PFSK-1 (cell line): ENCODE data around the gene IL26.
A peak's percentile ranks its signal among the peaks of the same experiment; 100 is the strongest.

ENCODE experiments used
- FOXP2 ChIP-seq: optimal IDR thresholded peaks from 2 replicates; pipeline ENCODE3; 2011; ENCODE audit warnings: borderline replicate concordance, control low read depth, inconsistent platforms; ENCODE audit not compliant: insufficient read depth; ENCODE audit errors: extremely low read length, extremely low read depth
- POLR2AphosphoS5 ChIP-seq: IDR thresholded peaks from 2 replicates; pipeline ENCODE4 v1.6.1; 2012; ENCODE audit warnings: low read depth, mild to moderate bottlenecking, control low read depth, low read length, moderate library complexity
- SIN3A ChIP-seq: IDR thresholded peaks from 2 replicates; pipeline ENCODE4 v1.6.1; 2012; ENCODE audit warnings: mild to moderate bottlenecking, low read length, moderate library complexity, borderline replicate concordance; ENCODE audit not compliant: insufficient read depth
- TAF1 ChIP-seq: IDR thresholded peaks from 2 replicates; pipeline ENCODE4 v1.6.1; 2012; ENCODE audit warnings: low read length, control low read depth, borderline replicate concordance; ENCODE audit not compliant: insufficient read depth
- TF ChIP-seq, protein P1 (sequence below), 2 experiments: IDR thresholded peaks; 2 replicates each; pipeline versions ENCODE4 v1.6.1 to v1.8.0; 2011 to 2012; ENCODE audit warnings: low read depth in 2 of 2, low read length in 2 of 2, control low read depth in 1 of 2, inconsistent platforms in 1 of 2, mild to moderate bottlenecking in 1 of 2, moderate library complexity in 1 of 2; ENCODE audit not compliant: insufficient read depth in 1 of 2

The IL26 gene

DNA sequence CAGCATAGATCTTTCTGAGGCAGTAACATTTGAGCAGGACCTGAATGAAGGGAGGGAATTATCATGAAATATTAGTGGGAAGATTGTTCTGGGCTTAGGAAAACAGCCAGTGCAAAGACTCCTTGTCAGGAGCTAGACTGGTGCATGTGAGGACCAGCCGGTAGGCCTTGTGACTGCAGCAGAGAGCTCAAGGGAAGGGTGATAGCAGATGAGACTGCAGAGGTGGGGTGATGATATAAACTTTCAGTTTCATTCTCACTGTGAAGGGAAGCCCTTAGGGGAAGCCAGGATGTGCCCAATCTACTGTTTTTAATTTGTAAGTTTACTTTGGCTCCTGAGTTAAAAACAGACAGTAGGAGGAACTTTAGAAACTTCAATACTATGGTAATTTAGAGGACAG, 15.4 kb upstream of the IL26 start:
- TF ChIP-seq FOXP2 (no peak), TAF1 (no peak), POLR2AphosphoS5 (no peak)
- TF ChIP-seq, protein P1, sequence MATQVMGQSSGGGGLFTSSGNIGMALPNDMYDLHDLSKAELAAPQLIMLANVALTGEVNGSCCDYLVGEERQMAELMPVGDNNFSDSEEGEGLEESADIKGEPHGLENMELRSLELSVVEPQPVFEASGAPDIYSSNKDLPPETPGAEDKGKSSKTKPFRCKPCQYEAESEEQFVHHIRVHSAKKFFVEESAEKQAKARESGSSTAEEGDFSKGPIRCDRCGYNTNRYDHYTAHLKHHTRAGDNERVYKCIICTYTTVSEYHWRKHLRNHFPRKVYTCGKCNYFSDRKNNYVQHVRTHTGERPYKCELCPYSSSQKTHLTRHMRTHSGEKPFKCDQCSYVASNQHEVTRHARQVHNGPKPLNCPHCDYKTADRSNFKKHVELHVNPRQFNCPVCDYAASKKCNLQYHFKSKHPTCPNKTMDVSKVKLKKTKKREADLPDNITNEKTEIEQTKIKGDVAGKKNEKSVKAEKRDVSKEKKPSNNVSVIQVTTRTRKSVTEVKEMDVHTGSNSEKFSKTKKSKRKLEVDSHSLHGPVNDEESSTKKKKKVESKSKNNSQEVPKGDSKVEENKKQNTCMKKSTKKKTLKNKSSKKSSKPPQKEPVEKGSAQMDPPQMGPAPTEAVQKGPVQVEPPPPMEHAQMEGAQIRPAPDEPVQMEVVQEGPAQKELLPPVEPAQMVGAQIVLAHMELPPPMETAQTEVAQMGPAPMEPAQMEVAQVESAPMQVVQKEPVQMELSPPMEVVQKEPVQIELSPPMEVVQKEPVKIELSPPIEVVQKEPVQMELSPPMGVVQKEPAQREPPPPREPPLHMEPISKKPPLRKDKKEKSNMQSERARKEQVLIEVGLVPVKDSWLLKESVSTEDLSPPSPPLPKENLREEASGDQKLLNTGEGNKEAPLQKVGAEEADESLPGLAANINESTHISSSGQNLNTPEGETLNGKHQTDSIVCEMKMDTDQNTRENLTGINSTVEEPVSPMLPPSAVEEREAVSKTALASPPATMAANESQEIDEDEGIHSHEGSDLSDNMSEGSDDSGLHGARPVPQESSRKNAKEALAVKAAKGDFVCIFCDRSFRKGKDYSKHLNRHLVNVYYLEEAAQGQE (IDR thresholded peaks at IDR 0.05; ENCODE audit: insufficient read depth in 1 of 2, low read depth in 2 of 2, low read length in 2 of 2): no peak

GRCh38 chr12:68240079-68240478, 14.5 kb upstream of the IL26 start:
- TF ChIP-seq, protein P1 (IDR thresholded peaks at IDR 0.05; ENCODE audit: insufficient read depth in 1 of 2, low read depth in 2 of 2, low read length in 2 of 2): no peak; a peak in 1 of 4 replicates
- TF ChIP-seq TAF1: 0 out of 2 replicates have a peak, but pooled peaks have one; percentile 45
- peak; percentile 79; the same call in 1 of the 2 replicates for TF ChIP-seq SIN3A
- 0 out of 2 replicates have a peak, but pooled peaks have one; percentile 23 for TF ChIP-seq POLR2AphosphoS5

DNA sequence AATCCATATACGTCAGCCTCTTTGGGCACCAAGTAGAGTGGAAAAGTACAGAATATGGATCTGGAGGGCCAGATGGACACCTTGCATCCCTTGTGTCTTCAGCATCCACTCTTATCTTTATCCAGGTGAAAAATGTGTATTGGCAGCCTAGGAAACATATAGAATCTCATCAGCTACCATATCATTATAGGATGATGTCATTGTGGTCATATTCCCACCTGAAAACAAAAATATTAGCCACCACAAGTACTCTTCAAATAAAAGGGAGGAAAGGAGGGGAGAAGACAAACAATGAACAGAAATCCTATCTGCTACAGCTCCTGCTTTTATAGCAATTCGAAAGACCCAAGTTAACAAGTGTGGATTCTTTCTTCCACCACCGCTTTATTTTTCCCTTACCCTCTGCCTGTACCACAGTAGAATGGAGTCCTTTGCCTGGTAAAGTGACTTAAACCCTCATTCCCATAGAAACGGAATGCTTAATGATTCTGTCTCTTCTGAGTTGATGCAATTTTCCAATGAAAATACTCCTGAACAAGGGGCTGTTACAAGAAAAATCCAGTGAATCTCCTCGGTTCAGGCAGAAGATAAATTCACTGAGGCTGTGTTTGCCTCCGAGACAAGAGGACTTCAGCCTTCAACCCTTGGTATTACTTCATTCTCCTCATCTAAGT, 13.8 kb upstream of the IL26 start:
- TF ChIP-seq SIN3A: no peak
- TF ChIP-seq, protein P1 (IDR thresholded peaks at IDR 0.05; ENCODE audit: insufficient read depth in 1 of 2, low read depth in 2 of 2, low read length in 2 of 2): no peak
- no peak for TF ChIP-seq FOXP2
- TF ChIP-seq TAF1: no peak
- TF ChIP-seq POLR2AphosphoS5: no peak

GRCh38 chr12:68237619-68238018, 12.0 kb upstream of the IL26 start:
- TF ChIP-seq FOXP2 (no peak), POLR2AphosphoS5 (no peak), TAF1 (no peak), SIN3A (no peak)
- TF ChIP-seq, protein P1 (IDR thresholded peaks at IDR 0.05; ENCODE audit: insufficient read depth in 1 of 2, low read depth in 2 of 2, low read length in 2 of 2): no peak

DNA sequence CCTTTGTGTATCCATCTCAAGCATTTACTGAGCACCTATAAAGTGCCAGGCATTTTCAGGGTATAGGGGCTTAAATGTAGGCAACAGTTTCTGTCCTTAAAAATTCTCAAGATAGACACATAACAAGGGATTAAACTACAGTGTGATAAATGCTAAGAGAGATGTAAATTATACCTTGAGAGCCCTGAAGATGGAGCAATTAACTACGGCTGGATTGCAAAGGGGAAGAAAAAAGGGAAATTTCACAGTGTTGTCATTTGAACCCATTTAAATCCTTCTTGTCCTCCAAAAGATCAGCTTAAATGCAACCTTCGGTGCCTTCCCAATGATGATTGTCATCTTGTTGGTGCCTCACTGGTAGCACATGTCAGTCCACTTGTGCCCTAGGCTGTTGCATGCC, 11.5 kb upstream of the IL26 start:
- TF ChIP-seq SIN3A (no peak), TAF1 (no peak), FOXP2 (no peak), POLR2AphosphoS5 (no peak)
- TF ChIP-seq, protein P1 (IDR thresholded peaks at IDR 0.05; ENCODE audit: insufficient read depth in 1 of 2, low read depth in 2 of 2, low read length in 2 of 2): no peak
